GM12878 (cell line): Measurements from ENCODE around the gene ARHGAP26. TPM values are rescaled to one million over a fixed set of nuclear protein-coding genes. Genes with fewer than 3 reads are reported as not detected.

Experiments used
- ATAC-seq: fragments of 200-7000 bp; cut with Tn5 transposase; 3 replicates; pipeline ENCODE4 v1.9.1; 2020; ENCODE audit warnings: mild to moderate bottlenecking, moderate library complexity
- BruUV-seq: library from RNA; stranded (reverse); fragments of 400-500 nt; replicated peaks from 2 replicates; lab custom pipeline; 2021; lab: Mats Ljungman, UMichigan
- CTCF ChIA-PET: fragments of 300-600 bp; sonication (Branson Sonifier 250); formaldehyde crosslinking; extraction: SDS; loops from one replicate; lab custom pipeline; 2021; ENCODE audit warnings: inconsistent platforms; lab: Yijun Ruan, JAX
- POLR2A ChIA-PET: fragments of 350-600 bp; formaldehyde crosslinking; extraction: SDS; loops from one replicate; lab custom pipeline; 2021; ENCODE audit warnings: inconsistent platforms; lab: Charles Lee
- RAD21 ChIA-PET: fragments of 300-600 bp; sonication (Branson Sonifier 250); formaldehyde crosslinking; loops from one replicate; lab custom pipeline; 2023; ENCODE audit warnings: antibody characterized with exemption; ENCODE audit not compliant: unreplicated experiment; lab: Charles Lee
- SMC1A ChIA-PET: fragments of 300-600 bp; sonication (Branson Sonifier 250); formaldehyde crosslinking; loops from one replicate; lab custom pipeline; 2023; ENCODE audit not compliant: unreplicated experiment, uncharacterized antibody; lab: Charles Lee
- DNase-seq: peaks from one replicate; pipeline ENCODE4 v3.0.0-alpha.2; 2011; ENCODE audit warnings: low read depth, low spot score
- FAIRE-seq: peaks from 3 replicates; lab custom pipeline; 2011; peaks lifted over from hg19 to GRCh38; lab: Jason Lieb, UNC
- H2AFZ ChIP-seq: 2 replicates; pipeline ENCODE4 v1.6.0; 2011; ENCODE audit warnings: low read depth, low read length, control low read depth; ENCODE audit not compliant: control insufficient read depth
- H3K27ac ChIP-seq: 2 replicates; pipeline ENCODE4 v1.5.1; 2011; ENCODE audit warnings: control low read depth; ENCODE audit not compliant: control insufficient read depth, insufficient read depth
- H3K27me3 ChIP-seq, 2 experiments: replicated peaks in 1 of 2; 2 replicates each; pipeline versions ENCODE4 v1.6.0 to v1.6.1; 2011; ENCODE audit warnings: low read length in 1 of 2; ENCODE audit not compliant: control insufficient read depth in 2 of 2, insufficient read depth in 2 of 2
- H3K36me3 ChIP-seq, 2 experiments: 2 replicates each; pipeline ENCODE4 v1.5.1; 2011; ENCODE audit warnings: low read length in 1 of 2; ENCODE audit not compliant: control insufficient read depth in 2 of 2, insufficient read depth in 2 of 2
- H3K4me1 ChIP-seq: 2 replicates; pipeline ENCODE4 v1.6.1; 2011; ENCODE audit warnings: mild to moderate bottlenecking, low read length, moderate library complexity, mixed read lengths; ENCODE audit not compliant: control insufficient read depth, insufficient read depth
- H3K4me2 ChIP-seq: 2 replicates; pipeline ENCODE4 v1.6.0; 2011; ENCODE audit warnings: control low read depth; ENCODE audit not compliant: control insufficient read depth, insufficient read depth
- H3K4me3 ChIP-seq: fragments of 200-600 bp; sonication (generic); 2 replicates; pipeline ENCODE4 v1.5.1; 2016
- H3K79me2 ChIP-seq: 2 replicates; pipeline ENCODE4 v1.6.0; 2011; ENCODE audit warnings: low read length; ENCODE audit not compliant: control insufficient read depth, insufficient read depth
- H3K9ac ChIP-seq: 2 replicates; pipeline ENCODE4 v1.8.0; 2011; ENCODE audit warnings: low read length, control low read depth, mixed read lengths; ENCODE audit not compliant: control insufficient read depth, insufficient read depth
- H3K9me3 ChIP-seq: replicated peaks from 3 replicates; pipeline ENCODE4 v1.5.1; 2011; ENCODE audit warnings: mild to moderate bottlenecking, low read length; ENCODE audit not compliant: control insufficient read depth, insufficient read depth
- H4K20me1 ChIP-seq: 2 replicates; pipeline ENCODE4 v1.6.0; 2011; ENCODE audit not compliant: control insufficient read depth, insufficient read depth
- EGR1 ChIP-seq, 2 experiments: IDR thresholded peaks; 1 replicate in 1 of 2; 2 replicates in 1 of 2; pipeline ENCODE4 v1.6.1; 2011 to 2012; ENCODE audit warnings: low read depth in 2 of 2, low read length in 2 of 2, borderline replicate concordance in 1 of 2, mild to moderate bottlenecking in 1 of 2, moderate library complexity in 1 of 2
- EP300 ChIP-seq, 2 experiments: fragments of 150-350 bp in 1 of 2; IDR thresholded peaks; 2 replicates each; pipeline ENCODE4 v1.6.1; 2011 to 2012; ENCODE audit warnings: low read depth in 2 of 2, low read length in 2 of 2, borderline replicate concordance in 1 of 2, improper control_type of control experiment in 1 of 2, inconsistent platforms in 1 of 2; ENCODE audit not compliant: control insufficient read depth in 1 of 2
- KAT2A ChIP-seq: conservative IDR thresholded peaks from 2 replicates; pipeline ENCODE4 v1.6.1; 2011; ENCODE audit warnings: low read depth, low read length; ENCODE audit not compliant: control insufficient read depth
- NBN ChIP-seq: fragments of 450-650 bp; IDR thresholded peaks from 2 replicates; pipeline ENCODE4 v1.6.1; 2016
- POLR2AphosphoS5 ChIP-seq: IDR thresholded peaks from 2 replicates; pipeline ENCODE4 v1.6.1; 2011; ENCODE audit warnings: mild to moderate bottlenecking, low read length, inconsistent platforms
- RAD51 ChIP-seq: fragments of 450-650 bp; IDR thresholded peaks from 2 replicates; pipeline ENCODE4 v1.6.1; 2016; ENCODE audit warnings: moderate library complexity, mild to moderate bottlenecking, inconsistent platforms
- RELA ChIP-seq: fragments of 450-650 bp; IDR thresholded peaks from 2 replicates; pipeline ENCODE4 v1.8.0; 2014; ENCODE audit warnings: borderline replicate concordance; ENCODE audit not compliant: partially characterized antibody
- SKIL ChIP-seq: fragments of 450-650 bp; IDR thresholded peaks from 2 replicates; pipeline ENCODE4 v1.6.1; 2017; ENCODE audit warnings: mild to moderate bottlenecking, low read depth, inconsistent platforms; ENCODE audit not compliant: poor library complexity, severe bottlenecking
- SMAD5 ChIP-seq: IDR thresholded peaks from 2 replicates; pipeline ENCODE4 v1.6.1; 2016; ENCODE audit warnings: antibody characterized with exemption, low read depth
- TCF3 ChIP-seq: IDR thresholded peaks from 2 replicates; pipeline ENCODE4 v1.6.1; 2012; ENCODE audit warnings: low read depth, mild to moderate bottlenecking, low read length, borderline replicate concordance; ENCODE audit not compliant: insufficient read depth
- USF1 ChIP-seq: IDR thresholded peaks from 2 replicates; pipeline ENCODE4 v1.6.1; 2011; ENCODE audit warnings: borderline replicate concordance, low read depth, mild to moderate bottlenecking, moderate library complexity, mixed read lengths, low read length; ENCODE audit not compliant: insufficient read depth; ENCODE audit errors: extremely low read length
- ZNF217 ChIP-seq: fragments of 450-650 bp; IDR thresholded peaks from 2 replicates; pipeline ENCODE4 v1.6.1; 2017; ENCODE audit warnings: antibody characterized with exemption, mild to moderate bottlenecking
- WGBS: methylation state at CpG from one replicate; pipeline ENCODE4 v1.1.6; 2016; ENCODE audit warnings: low lambda C conversion rate; ENCODE audit not compliant: insufficient replicate concordance, insufficient coverage; ENCODE audit errors: missing lambda C conversion rate; 5-methylcytosine and 5-hydroxymethylcytosine counted together
- in situ Hi-C: fragments of 300-500 bp; cut with MboI; formaldehyde crosslinking; loops from 9 replicates; pipeline ENCODE4 v1.14.3; 2018; ENCODE audit warnings: mixed read lengths
- intact Hi-C: fragments of 100-400 bp; cut with micrococcal nuclease; formaldehyde crosslinking; loops from one replicate; pipeline ENCODE4 v1.14.2; 2022; ENCODE audit not compliant: unreplicated experiment
- polyA plus RNA-seq, 11 experiments: library from polyadenylated mRNA; depleted of rRNA in 4 of 11; unstranded in 6 of 11; stranded (reverse) in 5 of 11; fragments of >200 nt; fragmentation: Nextera tagmentation in 4 of 11; fragmentation: Illumina TruSeq in 1 of 11; extraction: Ambion mirVana in 4 of 11; extraction: Trizol in 1 of 11; gene quantifications; 1 replicate in 1 of 11; 2 replicates in 10 of 11; pipeline versions ENCODE4 v1.2.1 to v1.2.3, GENCODE V29; 2011 to 2016; ENCODE audit warnings: inconsistent platforms in 2 of 11, missing spikeins in 2 of 11, low read depth in 1 of 11
- total RNA-seq, 4 experiments: library from RNA; depleted of rRNA in 3 of 4; stranded (reverse); fragments of >200 nt in 3 of 4; fragmentation: Illumina TruSeq in 1 of 4; extraction: Trizol in 1 of 4; gene quantifications; 2 replicates each; pipeline versions ENCODE4 v1.2.1 to v1.2.3, GENCODE V29; 2013 to 2021

Gene ARHGAP26
- total and polyA plus RNA-seq, 10 of the 15 experiments (the other 5 are each of a cell fraction or from before 2014, with no cell fraction given): 9.4 to 41.5 (median 19.3) TPM

- in situ Hi-C loops (no loop called here), intact Hi-C loops (no loop called here)
- no peak overlapping the region for H2AFZ ChIP-seq
- no peak overlapping the region for H3K9ac ChIP-seq
- WGBS: 100% methylated on average over 1 of the region's 1 CpG
- CTCF ChIA-PET: interaction anchor here (1.0 to 1.4 kb wide), 3 partner anchors 13 to 158 kb away, joined by 3 to 4 read pairs (median 4); no protein-coding TSS in a partner anchor
- DNase-seq (no peak), FAIRE-seq (no peak), ATAC-seq (no peak)
- TF ChIP-seq RELA: no peak
- no peak for TF ChIP-seq SMAD5
- no peak for TF ChIP-seq TCF3
- no peak for TF ChIP-seq EGR1 (IDR thresholded peaks at IDR 0.05; ENCODE audit: borderline replicate concordance in 1 of 2, low read depth in 2 of 2, low read length in 2 of 2)
- TF ChIP-seq USF1: no peak
- no peak for TF ChIP-seq EP300 (IDR thresholded peaks at IDR 0.05; ENCODE audit: borderline replicate concordance in 1 of 2, control insufficient read depth in 1 of 2, low read depth in 2 of 2, low read length in 2 of 2)
- TF ChIP-seq SKIL: no peak
- TF ChIP-seq RAD51: no peak
- TF ChIP-seq ZNF217: no peak
- TF ChIP-seq NBN: no peak
- TF ChIP-seq KAT2A: no peak
- no peak for TF ChIP-seq POLR2AphosphoS5
- H3K4me2 ChIP-seq: no peak overlapping the region
- no peak overlapping the region for H3K4me3 ChIP-seq
- BruUV-seq: no TSS peak
- H3K27ac ChIP-seq: no peak overlapping the region
- no peaks in the 10 kb centered on the region for H3K9me3 ChIP-seq
- H4K20me1 ChIP-seq: no peaks in the 10 kb centered on the region
- no peaks in the 10 kb centered on the region for H3K27me3 ChIP-seq
- SMC1A ChIA-PET: interaction anchor here (0.7 to 1.6 kb wide), 8 partner anchors 9 to 93 kb away, joined by 3 to 5 read pairs (median 3); no protein-coding TSS in a partner anchor
- POLR2A ChIA-PET: interaction anchor here (0.6 to 2.0 kb wide), 3 partner anchors 11 to 102 kb away, joined by 3 to 11 read pairs (median 4); no protein-coding TSS in a partner anchor
- RAD21 ChIA-PET: no interaction called here
- H3K79me2 ChIP-seq: no peaks in the 10 kb centered on the region
- H3K36me3 ChIP-seq: no peaks in the 10 kb centered on the region; a peak in 2 of 4 replicates
- H3K4me1 ChIP-seq: no peaks in the 10 kb centered on the region
These were observed 310.8 kb downstream of the ARHGAP26 start for GRCh38 chr5:143080982-143081381.
